WTC11 (cell line): ENCODE results near the gene NPSR1. TPM values are rescaled to one million over a fixed set of nuclear protein-coding genes. Genes with fewer than 3 reads are reported as not detected.

Experiments used
- ATAC-seq: fragments of 200-7000 bp; cut with Tn5 transposase; 2 replicates; pipeline ENCODE4 v1.10.0; 2021; ENCODE audit warnings: mild to moderate bottlenecking, moderate library complexity
- CTCF ChIA-PET: fragments of 300-600 bp; sonication (Branson Sonifier 250); formaldehyde crosslinking; loops from one replicate; lab custom pipeline; 2021; ENCODE audit warnings: antibody characterized with exemption; lab: Charles Lee
- POLR2A ChIA-PET: fragments of 350-600 bp; sonication (Branson Sonifier 250); formaldehyde crosslinking; loops from one replicate; lab custom pipeline; 2021; ENCODE audit warnings: antibody characterized with exemption; lab: Charles Lee
- DNase-seq: peaks from one replicate; pipeline ENCODE4 v3.0.0; 2021; ENCODE audit warnings: low spot score
- H3K27ac Mint-ChIP-seq: 2 replicates; pipeline ENCODE4 v1.8.0; 2021; ENCODE audit warnings: mixed read lengths
- H3K27me3 Mint-ChIP-seq: 2 replicates; pipeline ENCODE4 v1.8.0; 2021; ENCODE audit warnings: low read depth, mild to moderate bottlenecking, moderate library complexity, mixed read lengths
- H3K36me3 Mint-ChIP-seq: 2 replicates; pipeline ENCODE4 v1.8.0; 2021; ENCODE audit warnings: mixed read lengths
- H3K4me1 Mint-ChIP-seq: 2 replicates; pipeline ENCODE4 v1.8.0; 2022; ENCODE audit warnings: mixed read lengths
- H3K4me3 Mint-ChIP-seq: 2 replicates; pipeline ENCODE4 v1.8.0; 2021; ENCODE audit warnings: mild to moderate bottlenecking, moderate library complexity, mixed read lengths
- H3K9me3 Mint-ChIP-seq: 2 replicates; pipeline ENCODE4 v1.8.0; 2021; ENCODE audit warnings: mixed read lengths
- ATF3 ChIP-seq: sonication (generic); formaldehyde crosslinking; conservative IDR thresholded peaks from 2 replicates; pipeline ENCODE4 v1.8.1; 2022; ENCODE audit warnings: mild to moderate bottlenecking, missing genetic modification reagents
- CREM ChIP-seq: sonication (generic); formaldehyde crosslinking; IDR thresholded peaks from 2 replicates; pipeline ENCODE4 v1.8.1; 2022; ENCODE audit warnings: mild to moderate bottlenecking, missing genetic modification reagents, moderate library complexity
- GABPB1 ChIP-seq: sonication (generic); formaldehyde crosslinking; IDR thresholded peaks from 2 replicates; pipeline ENCODE4 v1.8.1; 2023; ENCODE audit warnings: mild to moderate bottlenecking, missing genetic modification reagents
- GRHL2 ChIP-seq: fragments of 250-450 bp; sonication (Bioruptor Pico); IDR thresholded peaks from 2 replicates; pipeline ENCODE4 v1.8.0; 2022; ENCODE audit warnings: mild to moderate bottlenecking, moderate library complexity; ENCODE audit not compliant: insufficient replicate concordance, severe bottlenecking
- HMGA2 ChIP-seq: fragments of 250-450 bp; sonication (Bioruptor Pico); IDR thresholded peaks from 2 replicates; pipeline ENCODE4 v1.4.0; 2021; ENCODE audit warnings: mild to moderate bottlenecking, moderate library complexity
- JAZF1 ChIP-seq: fragments of 250-450 bp; sonication (Bioruptor Pico); IDR thresholded peaks from 2 replicates; pipeline ENCODE4 v1.9.0; 2021; ENCODE audit warnings: moderate library complexity, mild to moderate bottlenecking, inconsistent platforms
- NFATC4 ChIP-seq: fragments of 250-450 bp; sonication (Bioruptor Pico); IDR thresholded peaks from 2 replicates; pipeline ENCODE4 v1.9.0; 2021; ENCODE audit warnings: mild to moderate bottlenecking
- SMAD4 ChIP-seq: sonication (generic); formaldehyde crosslinking; IDR thresholded peaks from 2 replicates; pipeline ENCODE4 v1.8.0; 2022; ENCODE audit warnings: mild to moderate bottlenecking, missing genetic modification reagents
- TCF7 ChIP-seq: sonication (generic); formaldehyde crosslinking; IDR thresholded peaks from 2 replicates; pipeline ENCODE4 v1.8.0; 2022; ENCODE audit warnings: mild to moderate bottlenecking, low read depth, missing genetic modification reagents, moderate library complexity
- TP53 ChIP-seq: sonication (generic); formaldehyde crosslinking; IDR thresholded peaks from 2 replicates; pipeline ENCODE4 v1.8.1; 2023; ENCODE audit warnings: mild to moderate bottlenecking, missing genetic modification reagents
- ZNF219 ChIP-seq: sonication (generic); formaldehyde crosslinking; IDR thresholded peaks from 2 replicates; pipeline ENCODE4 v1.8.0; 2023; ENCODE audit warnings: missing genetic modification reagents, mild to moderate bottlenecking, borderline replicate concordance
- ZNF416 ChIP-seq: fragments of 250-450 bp; sonication (Bioruptor Pico); IDR thresholded peaks from 2 replicates; pipeline ENCODE4 v1.9.0; 2021; ENCODE audit warnings: mild to moderate bottlenecking, inconsistent platforms
- ZNF532 ChIP-seq: fragments of 250-450 bp; sonication (Bioruptor Pico); IDR thresholded peaks from 2 replicates; pipeline ENCODE4 v1.9.0; 2021; ENCODE audit warnings: mild to moderate bottlenecking, borderline replicate concordance
- total RNA-seq: library from RNA; stranded (reverse); gene quantifications from 3 replicates; pipeline ENCODE4 v1.2.3, GENCODE V29; 2021
- TF ChIP-seq, protein P1 (sequence below): sonication (generic); formaldehyde crosslinking; IDR thresholded peaks from 2 replicates; pipeline ENCODE4 v1.8.1; 2023; ENCODE audit warnings: mild to moderate bottlenecking, moderate library complexity, missing genetic modification reagents

Gene NPSR1
- total RNA-seq, 1 experiment from 2014 or later = not detected

DNA sequence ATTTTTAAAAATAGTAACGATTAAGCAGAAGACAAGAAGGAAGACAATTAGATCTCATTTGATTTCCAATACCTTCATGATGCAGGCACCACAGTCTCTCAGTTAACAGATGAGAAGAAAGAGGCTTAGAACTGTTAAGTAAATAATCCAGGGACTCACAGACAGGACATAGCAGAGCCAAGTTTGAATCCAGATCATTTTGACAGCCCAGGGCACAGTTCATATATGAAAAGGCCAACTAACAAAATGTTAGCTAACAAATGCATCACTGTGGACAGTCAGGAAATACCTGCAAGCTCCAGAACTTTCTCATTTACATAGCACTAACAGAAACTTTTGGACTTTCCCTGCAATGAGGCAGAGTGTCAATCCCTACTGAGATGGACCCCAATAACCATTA lies 4.2 kb upstream of the NPSR1 start:
- no peak overlapping the region for H3K27ac Mint-ChIP-seq
- peaks cover 8% of the 10 kb centered on the region for H3K36me3 Mint-ChIP-seq
- no peak for TF ChIP-seq TP53 (CRISPR knock-in tag)
- peaks cover 14% of the 10 kb centered on the region for H3K9me3 Mint-ChIP-seq
- peaks cover 38% of the 10 kb centered on the region for H3K4me1 Mint-ChIP-seq
- ChIA-PET POLR2A (no interaction called here), CTCF (no interaction called here)
- peaks cover 28% of the 10 kb centered on the region for H3K27me3 Mint-ChIP-seq
- ATAC-seq = no peak
- no peak for DNase-seq
- no peak overlapping the region for H3K4me3 Mint-ChIP-seq

- ATAC-seq = peak; percentile 56
- peaks cover 7% of the 10 kb centered on the region for H3K9me3 Mint-ChIP-seq
- ChIA-PET CTCF (no interaction called here), POLR2A (no interaction called here)
- H3K4me1 Mint-ChIP-seq = peaks cover 54% of the 10 kb centered on the region
- no peak overlapping the region; the same call in 1 of the 2 replicates for H3K27ac Mint-ChIP-seq
- 0 out of 2 replicates have a peak, but pooled peaks cover 3% of the 10 kb centered on the region for H3K36me3 Mint-ChIP-seq
- TF ChIP-seq GRHL2 (CRISPR knock-in tag) = no peak
- no peak for TF ChIP-seq ZNF416
- no peak for TF ChIP-seq TCF7 (CRISPR knock-in tag)
- no peak for DNase-seq
- H3K27me3 Mint-ChIP-seq = peaks cover 44% of the 10 kb centered on the region
- no peak overlapping the region for H3K4me3 Mint-ChIP-seq
Observed at GRCh38 chr7:34655384-34655783, 2.6 kb upstream of the NPSR1 start.

DNA sequence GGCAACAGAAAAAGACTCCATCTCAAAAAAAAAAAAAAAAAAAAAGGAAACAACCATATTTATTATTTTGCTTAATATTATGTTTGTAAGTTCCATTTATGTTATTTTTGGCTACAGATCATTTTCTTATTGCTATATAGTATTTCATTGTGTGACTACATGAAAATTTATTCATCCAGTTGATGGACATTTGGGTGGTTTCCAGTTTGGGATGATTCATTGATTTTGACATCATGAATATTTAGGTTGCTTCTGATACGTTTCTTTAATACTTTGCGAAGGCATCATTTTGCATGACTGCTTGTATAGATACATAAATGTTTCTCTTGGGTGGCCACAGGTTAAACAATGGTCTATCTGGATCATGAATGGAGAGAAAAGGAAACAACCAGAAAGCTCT lies 2.0 kb upstream of the NPSR1 start:
- peaks cover 51% of the 10 kb centered on the region for H3K27me3 Mint-ChIP-seq
- ChIA-PET CTCF (no interaction called here), POLR2A (no interaction called here)
- TF ChIP-seq NFATC4 (no peak), ATF3 (CRISPR knock-in tag) (no peak), CREM (CRISPR knock-in tag) (no peak)
- TF ChIP-seq, protein P1, sequence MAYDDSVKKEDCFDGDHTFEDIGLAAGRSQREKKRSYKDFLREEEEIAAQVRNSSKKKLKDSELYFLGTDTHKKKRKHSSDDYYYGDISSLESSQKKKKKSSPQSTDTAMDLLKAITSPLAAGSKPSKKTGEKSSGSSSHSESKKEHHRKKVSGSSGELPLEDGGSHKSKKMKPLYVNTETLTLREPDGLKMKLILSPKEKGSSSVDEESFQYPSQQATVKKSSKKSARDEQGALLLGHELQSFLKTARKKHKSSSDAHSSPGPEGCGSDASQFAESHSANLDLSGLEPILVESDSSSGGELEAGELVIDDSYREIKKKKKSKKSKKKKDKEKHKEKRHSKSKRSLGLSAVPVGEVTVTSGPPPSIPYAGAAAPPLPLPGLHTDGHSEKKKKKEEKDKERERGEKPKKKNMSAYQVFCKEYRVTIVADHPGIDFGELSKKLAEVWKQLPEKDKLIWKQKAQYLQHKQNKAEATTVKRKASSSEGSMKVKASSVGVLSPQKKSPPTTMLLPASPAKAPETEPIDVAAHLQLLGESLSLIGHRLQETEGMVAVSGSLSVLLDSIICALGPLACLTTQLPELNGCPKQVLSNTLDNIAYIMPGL (CRISPR knock-in tag) = no peak
- H3K27ac Mint-ChIP-seq = no peak overlapping the region
- no peak overlapping the region for H3K4me3 Mint-ChIP-seq
- H3K36me3 Mint-ChIP-seq = no peaks in the 10 kb centered on the region
- ATAC-seq = no peak
- no peak for DNase-seq
- H3K4me1 Mint-ChIP-seq = peaks cover 61% of the 10 kb centered on the region
- peaks cover 4% of the 10 kb centered on the region; the same call in 1 of the 2 replicates for H3K9me3 Mint-ChIP-seq

DNA sequence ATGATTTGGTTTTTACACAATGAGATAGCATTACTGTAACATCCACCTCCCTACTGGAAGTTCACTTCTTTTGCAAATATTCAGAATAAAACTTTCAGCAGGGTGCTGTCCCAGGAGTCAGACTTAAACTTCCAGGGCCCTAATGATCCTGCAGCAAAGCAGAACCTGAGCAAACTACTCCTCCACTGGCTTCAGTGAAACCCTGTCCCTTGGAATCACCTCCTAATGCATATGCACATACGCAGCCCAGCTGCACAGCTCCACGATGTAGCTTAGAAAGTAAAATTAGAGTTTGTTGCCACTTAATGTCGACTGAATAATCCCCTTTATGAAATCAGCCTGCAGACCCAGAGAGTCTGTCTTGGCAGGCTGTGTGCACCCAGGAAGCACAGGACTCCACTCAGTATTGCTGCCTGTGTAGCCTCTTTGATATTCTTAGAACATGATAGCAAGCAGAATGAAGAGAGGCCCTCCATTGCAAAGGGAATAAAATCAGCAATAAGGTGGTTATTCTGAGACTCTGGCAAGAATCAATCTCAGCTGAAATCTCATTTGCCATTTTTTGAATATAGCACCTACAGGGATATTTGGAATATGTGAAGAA lies 1.6 kb downstream of the NPSR1 start:
- ATAC-seq (peak; percentile 14; the same call in 1 of the 2 replicates), DNase-seq (no peak)
- TF ChIP-seq GABPB1 (CRISPR knock-in tag) (no peak), ZNF219 (CRISPR knock-in tag) (no peak)
- TF ChIP-seq, protein P1 (CRISPR knock-in tag) = no peak
- Mint-ChIP-seq H3K4me3 (no peak overlapping the region), H3K4me1 (peaks cover 53% of the 10 kb centered on the region), H3K27me3 (peaks cover 86% of the 10 kb centered on the region), H3K9me3 (peaks cover 8% of the 10 kb centered on the region), H3K36me3 (no peaks in the 10 kb centered on the region), H3K27ac (peak overlapping the region; percentile 55; the same call in 1 of the 2 replicates)
- ChIA-PET CTCF (interaction anchor here (2.0 kb wide), 1 partner anchor 339 kb away, joined by 4 read pairs; no protein-coding TSS in a partner anchor), POLR2A (no interaction called here)

DNA sequence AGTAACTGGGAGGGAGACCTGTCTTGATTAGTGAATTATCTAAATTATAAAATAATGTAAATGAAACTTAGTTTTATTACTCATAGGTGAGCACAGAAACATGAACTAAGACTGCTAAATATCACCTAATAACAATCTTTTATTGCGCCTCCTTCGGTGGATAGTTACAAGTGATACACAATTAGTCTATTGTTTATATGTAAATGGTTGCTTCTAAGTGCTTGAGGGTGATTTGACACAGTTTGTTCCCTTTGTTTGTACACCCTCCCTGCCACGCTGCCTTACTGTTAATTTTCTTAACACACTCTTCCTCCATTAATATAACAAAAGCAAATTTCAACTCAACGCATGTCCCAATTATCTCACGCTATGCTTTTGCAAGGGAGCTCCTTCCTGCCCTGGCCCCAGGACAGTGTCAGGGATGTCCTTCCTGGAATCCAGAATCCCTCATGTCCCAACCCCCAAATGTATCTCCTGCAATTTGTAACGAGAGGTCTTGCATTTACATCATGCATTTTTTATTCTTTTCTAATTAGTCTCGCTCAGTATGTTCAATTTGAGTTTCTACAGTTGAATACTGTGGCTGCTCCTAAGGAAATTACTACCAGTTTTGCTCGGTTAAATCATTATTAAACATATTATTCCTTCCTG lies 4.2 kb downstream of the NPSR1 start:
- ChIA-PET CTCF (interaction anchor here (1.0 to 1.1 kb wide), 2 partner anchors 12 to 27 kb away, joined by 3 to 4 read pairs; no protein-coding TSS in a partner anchor), POLR2A (no interaction called here)
- no peak overlapping the region for H3K4me3 Mint-ChIP-seq
- H3K4me1 Mint-ChIP-seq = peaks cover 46% of the 10 kb centered on the region
- peaks cover 6% of the 10 kb centered on the region; the same call in 1 of the 2 replicates for H3K9me3 Mint-ChIP-seq
- H3K27ac Mint-ChIP-seq = no peak overlapping the region
- peak; percentile 33; the same call in 1 of the 2 replicates for ATAC-seq
- DNase-seq = no peak
- H3K27me3 Mint-ChIP-seq = peaks cover 85% of the 10 kb centered on the region
- no peaks in the 10 kb centered on the region for H3K36me3 Mint-ChIP-seq
- TF ChIP-seq CREM (CRISPR knock-in tag) (no peak), SMAD4 (CRISPR knock-in tag) (no peak), JAZF1 (CRISPR knock-in tag) (no peak), HMGA2 (CRISPR knock-in tag) (no peak), ZNF532 (no peak)
